ENCODE results near the gene HSPA4. TPM values are rescaled to one million over a fixed set of nuclear protein-coding genes. Genes with fewer than 3 reads are reported as not detected.

The HSPA4 gene
- total and polyA plus RNA-seq, 5 experiments from 2014 or later, result 32.8 to 73.3 (median 40.4) TPM

GRCh38 chr5:133108481-133108921, 56.7 kb downstream of the HSPA4 start:
- Mint-ChIP-seq H3K27me3 (no peaks in the 10 kb centered on the region), H3K9me3 (peaks cover 0 to 8% (median 0%) of the 10 kb centered on the region in 9 donors), H3K27ac (peak overlapping the region in 3 of 10 donors; percentile 3 to 68 (median 5)), H3K4me3 (peak overlapping the region in 1 of 10 donors; percentile 50), H3K36me3 (peaks cover 0 to 28% (median 4%) of the 10 kb centered on the region in 3 donors), H3K4me1 (peaks cover 22 to 61% (median 33%) of the 10 kb centered on the region in 4 donors)
- DNase-seq (no peak), ATAC-seq (no peak)
- POLR2A ChIA-PET, result no interaction called here

GRCh38 chr5:133109655-133110483, 58.1 kb downstream of the HSPA4 start:
- H3K36me3 Mint-ChIP-seq, result peaks cover 0 to 15% (median 1%) of the 10 kb centered on the region in 3 donors
- no peak for DNase-seq
- no peak overlapping the region for H3K4me3 Mint-ChIP-seq
- H3K4me1 Mint-ChIP-seq, result peaks cover 26 to 54% (median 33%) of the 10 kb centered on the region in 4 donors
- ATAC-seq, result no peak
- POLR2A ChIA-PET, result interaction anchor here (0.6 to 1.1 kb wide), 2 partner anchors 61 to 1327 kb away, joined by 4 to 5 read pairs; no protein-coding TSS in a partner anchor
- peak overlapping the region in 1 of 10 donors; percentile 67 for H3K27ac Mint-ChIP-seq
- no peaks in the 10 kb centered on the region for H3K27me3 Mint-ChIP-seq
- peaks cover 0 to 8% (median 0%) of the 10 kb centered on the region in 9 donors for H3K9me3 Mint-ChIP-seq

GRCh38 chr5:133110709-133111108, 58.9 kb downstream of the HSPA4 start:
- peaks cover 0 to 8% (median 0%) of the 10 kb centered on the region in 9 donors for H3K9me3 Mint-ChIP-seq
- H3K27me3 Mint-ChIP-seq, result no peaks in the 10 kb centered on the region
- H3K36me3 Mint-ChIP-seq, result peaks cover 0 to 7% (median 0%) of the 10 kb centered on the region in 3 donors
- H3K4me1 Mint-ChIP-seq, result peaks cover 25 to 46% (median 29%) of the 10 kb centered on the region in 4 donors
- no peak overlapping the region for H3K4me3 Mint-ChIP-seq
- DNase-seq (no peak), ATAC-seq (no peak)
- H3K27ac Mint-ChIP-seq, result peak overlapping the region in 2 of 10 donors; percentile 35 to 59
- POLR2A ChIA-PET, result interaction anchor here (1.1 to 1.2 kb wide), 2 partner anchors 60 kb away, joined by 5 to 6 read pairs; no protein-coding TSS in a partner anchor

GRCh38 chr5:133111299-133111698, 59.5 kb downstream of the HSPA4 start:
- H3K4me3 Mint-ChIP-seq, result peak overlapping the region in 5 of 10 donors; percentile 8 to 57 (median 41)
- POLR2A ChIA-PET, result interaction anchor here (1.2 kb wide), 1 partner anchor 60 kb away, joined by 6 read pairs; no protein-coding TSS in a partner anchor

GRCh38 chr5:133112026-133112660, 60.3 kb downstream of the HSPA4 start:
- POLR2A ChIA-PET, result no interaction called here
- peaks cover 13 to 33% (median 16%) of the 10 kb centered on the region in 4 donors for H3K4me1 Mint-ChIP-seq
- H3K27ac Mint-ChIP-seq, result no peak overlapping the region
- no peak overlapping the region for H3K4me3 Mint-ChIP-seq
- no peaks in the 10 kb centered on the region for H3K27me3 Mint-ChIP-seq
- DNase-seq (no peak), ATAC-seq (no peak)
- no peaks in the 10 kb centered on the region for H3K36me3 Mint-ChIP-seq
- H3K9me3 Mint-ChIP-seq, result peaks cover 0 to 3% (median 0%) of the 10 kb centered on the region in 9 donors

More at GRCh38 chr5:133111299-133111698, 59.5 kb downstream of the HSPA4 start:
- Mint-ChIP-seq H3K36me3 (peaks cover 0 to 2% (median 0%) of the 10 kb centered on the region in 3 donors), H3K27ac (peak overlapping the region in 6 of 10 donors; percentile 33 to 76 (median 48)), H3K27me3 (no peaks in the 10 kb centered on the region), H3K9me3 (peaks cover 0 to 7% (median 0%) of the 10 kb centered on the region in 9 donors), H3K4me1 (peaks cover 22 to 42% (median 25%) of the 10 kb centered on the region in 4 donors)
- ATAC-seq, result peak; percentile 73 to 84
- DNase-seq, result peak; percentile 57 to 88 (median 76)

- H3K9me3 Mint-ChIP-seq, result peaks cover 0 to under 1% (median 0%) of the 10 kb centered on the region in 9 donors
- DNase-seq (no peak), ATAC-seq (no peak)
- no peak overlapping the region for H3K4me3 Mint-ChIP-seq
- peaks cover 7 to 22% (median 8%) of the 10 kb centered on the region in 4 donors for H3K4me1 Mint-ChIP-seq
- H3K27me3 Mint-ChIP-seq, result no peaks in the 10 kb centered on the region
- no peaks in the 10 kb centered on the region for H3K36me3 Mint-ChIP-seq
- H3K27ac Mint-ChIP-seq, result peak overlapping the region in 1 of 10 donors; percentile 56
- POLR2A ChIA-PET, result interaction anchor here (0.9 kb wide), 1 partner anchor 58 kb away, joined by 4 read pairs; no protein-coding TSS in a partner anchor
Observed at GRCh38 chr5:133113331-133114061, 61.7 kb downstream of the HSPA4 start.

- peaks cover 7 to 21% (median 8%) of the 10 kb centered on the region in 4 donors for H3K4me1 Mint-ChIP-seq
- POLR2A ChIA-PET, result interaction anchor here (0.9 kb wide), 1 partner anchor 57 kb away, joined by 4 read pairs; no protein-coding TSS in a partner anchor
- no peak for DNase-seq
- H3K27me3 Mint-ChIP-seq, result no peaks in the 10 kb centered on the region
- H3K36me3 Mint-ChIP-seq, result no peaks in the 10 kb centered on the region
- no peak for ATAC-seq
- peak overlapping the region in 2 of 10 donors; percentile 35 to 66 for H3K27ac Mint-ChIP-seq
- H3K9me3 Mint-ChIP-seq, result no peaks in the 10 kb centered on the region
- no peak overlapping the region for H3K4me3 Mint-ChIP-seq
Observed at GRCh38 chr5:133114166-133114932, 62.5 kb downstream of the HSPA4 start.

GRCh38 chr5:133114933-133115310, 63.1 kb downstream of the HSPA4 start:
- peak overlapping the region in 2 of 10 donors; percentile 35 to 66 for H3K27ac Mint-ChIP-seq
- no peaks in the 10 kb centered on the region for H3K27me3 Mint-ChIP-seq
- no peak for DNase-seq
- POLR2A ChIA-PET, result no interaction called here
- H3K36me3 Mint-ChIP-seq, result no peaks in the 10 kb centered on the region
- H3K4me3 Mint-ChIP-seq, result no peak overlapping the region
- H3K9me3 Mint-ChIP-seq, result no peaks in the 10 kb centered on the region
- peaks cover 7 to 21% (median 8%) of the 10 kb centered on the region in 4 donors for H3K4me1 Mint-ChIP-seq
- ATAC-seq, result no peak

- H3K4me3 Mint-ChIP-seq, result no peak overlapping the region
- no peaks in the 10 kb centered on the region for H3K36me3 Mint-ChIP-seq
- ATAC-seq (no peak), DNase-seq (no peak)
- peak overlapping the region in 2 of 10 donors; percentile 9 to 80 for H3K27ac Mint-ChIP-seq
- H3K4me1 Mint-ChIP-seq, result peaks cover 0 to 10% (median 6%) of the 10 kb centered on the region in 4 donors
- no peaks in the 10 kb centered on the region for H3K9me3 Mint-ChIP-seq
- POLR2A ChIA-PET, result no interaction called here
- H3K27me3 Mint-ChIP-seq, result no peaks in the 10 kb centered on the region
Observed at GRCh38 chr5:133116601-133117000, 64.8 kb downstream of the HSPA4 start.

GRCh38 chr5:133117166-133117911, 65.5 kb downstream of the HSPA4 start:
- no peak for DNase-seq
- POLR2A ChIA-PET, result interaction anchor here (1.4 kb wide), 1 partner anchor 53 kb away, joined by 4 read pairs; no protein-coding TSS in a partner anchor
- no peak overlapping the region for H3K4me3 Mint-ChIP-seq
- H3K36me3 Mint-ChIP-seq, result no peaks in the 10 kb centered on the region
- no peak overlapping the region for H3K27ac Mint-ChIP-seq
- no peak for ATAC-seq
- peaks cover 0 to 10% (median 6%) of the 10 kb centered on the region in 4 donors for H3K4me1 Mint-ChIP-seq
- H3K9me3 Mint-ChIP-seq, result no peaks in the 10 kb centered on the region
- H3K27me3 Mint-ChIP-seq, result no peaks in the 10 kb centered on the region

- Mint-ChIP-seq H3K4me1 (peaks cover 0 to 10% (median 6%) of the 10 kb centered on the region in 4 donors), H3K27me3 (no peaks in the 10 kb centered on the region), H3K36me3 (no peaks in the 10 kb centered on the region), H3K27ac (peak overlapping the region in 1 of 10 donors; percentile 60), H3K4me3 (no peak overlapping the region), H3K9me3 (no peaks in the 10 kb centered on the region)
- no peak for ATAC-seq
- POLR2A ChIA-PET, result interaction anchor here (1.4 kb wide), 1 partner anchor 53 kb away, joined by 4 read pairs; no protein-coding TSS in a partner anchor
- no peak for DNase-seq
Observed at GRCh38 chr5:133117912-133118445, 66.2 kb downstream of the HSPA4 start.
